ENCODE data around the gene ADRA2C.
A peak's percentile ranks its signal among the peaks of the same experiment; 100 is the strongest.

ADRA2C gene

DNA sequence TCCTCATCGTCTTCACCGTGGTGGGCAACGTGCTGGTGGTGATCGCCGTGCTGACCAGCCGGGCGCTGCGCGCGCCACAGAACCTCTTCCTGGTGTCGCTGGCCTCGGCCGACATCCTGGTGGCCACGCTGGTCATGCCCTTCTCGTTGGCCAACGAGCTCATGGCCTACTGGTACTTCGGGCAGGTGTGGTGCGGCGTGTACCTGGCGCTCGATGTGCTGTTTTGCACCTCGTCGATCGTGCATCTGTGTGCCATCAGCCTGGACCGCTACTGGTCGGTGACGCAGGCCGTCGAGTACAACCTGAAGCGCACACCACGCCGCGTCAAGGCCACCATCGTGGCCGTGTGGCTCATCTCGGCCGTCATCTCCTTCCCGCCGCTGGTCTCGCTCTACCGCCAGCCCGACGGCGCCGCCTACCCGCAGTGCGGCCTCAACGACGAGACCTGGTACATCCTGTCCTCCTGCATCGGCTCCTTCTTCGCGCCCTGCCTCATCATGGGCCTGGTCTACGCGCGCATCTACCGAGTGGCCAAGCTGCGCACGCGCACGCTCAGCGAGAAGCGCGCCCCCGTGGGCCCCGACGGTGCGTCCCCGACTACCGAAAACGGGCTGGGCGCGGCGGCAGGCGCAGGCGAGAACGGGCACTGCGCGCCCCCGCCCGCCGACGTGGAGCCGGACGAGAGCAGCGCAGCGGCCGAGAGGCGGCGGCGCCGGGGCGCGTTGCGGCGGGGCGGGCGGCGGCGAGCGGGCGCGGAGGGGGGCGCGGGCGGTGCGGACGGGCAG is 792 bp downstream of the ADRA2C start:
- peak overlapping the region; percentile 51 for H3K4me3 ChIP-seq (ENCODE audit: low read depth, low read length)

DNA sequence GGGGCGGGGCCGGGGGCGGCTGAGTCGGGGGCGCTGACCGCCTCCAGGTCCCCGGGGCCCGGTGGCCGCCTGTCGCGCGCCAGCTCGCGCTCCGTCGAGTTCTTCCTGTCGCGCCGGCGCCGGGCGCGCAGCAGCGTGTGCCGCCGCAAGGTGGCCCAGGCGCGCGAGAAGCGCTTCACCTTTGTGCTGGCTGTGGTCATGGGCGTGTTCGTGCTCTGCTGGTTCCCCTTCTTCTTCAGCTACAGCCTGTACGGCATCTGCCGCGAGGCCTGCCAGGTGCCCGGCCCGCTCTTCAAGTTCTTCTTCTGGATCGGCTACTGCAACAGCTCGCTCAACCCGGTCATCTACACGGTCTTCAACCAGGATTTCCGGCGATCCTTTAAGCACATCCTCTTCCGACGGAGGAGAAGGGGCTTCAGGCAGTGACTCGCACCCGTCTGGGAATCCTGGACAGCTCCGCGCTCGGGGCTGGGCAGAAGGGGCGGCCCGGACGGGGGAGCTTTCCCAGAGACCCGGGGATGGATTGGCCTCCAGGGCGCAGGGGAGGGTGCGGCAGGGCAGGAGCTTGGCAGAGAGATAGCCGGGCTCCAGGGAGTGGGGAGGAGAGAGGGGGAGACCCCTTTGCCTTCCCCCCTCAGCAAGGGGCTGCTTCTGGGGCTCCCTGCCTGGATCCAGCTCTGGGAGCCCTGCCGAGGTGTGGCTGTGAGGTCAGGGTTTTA is 1.5 kb downstream of the ADRA2C start:
- peak overlapping the region; percentile 48 for H3K4me3 ChIP-seq (ENCODE audit: low read depth, low read length)
- peaks cover 36% of the 10 kb centered on the region for H3K4me1 ChIP-seq
- no peaks in the 10 kb centered on the region for H3K9me3 ChIP-seq
- DNase-seq, result peak; percentile 73
- TF ChIP-seq, protein P1, sequence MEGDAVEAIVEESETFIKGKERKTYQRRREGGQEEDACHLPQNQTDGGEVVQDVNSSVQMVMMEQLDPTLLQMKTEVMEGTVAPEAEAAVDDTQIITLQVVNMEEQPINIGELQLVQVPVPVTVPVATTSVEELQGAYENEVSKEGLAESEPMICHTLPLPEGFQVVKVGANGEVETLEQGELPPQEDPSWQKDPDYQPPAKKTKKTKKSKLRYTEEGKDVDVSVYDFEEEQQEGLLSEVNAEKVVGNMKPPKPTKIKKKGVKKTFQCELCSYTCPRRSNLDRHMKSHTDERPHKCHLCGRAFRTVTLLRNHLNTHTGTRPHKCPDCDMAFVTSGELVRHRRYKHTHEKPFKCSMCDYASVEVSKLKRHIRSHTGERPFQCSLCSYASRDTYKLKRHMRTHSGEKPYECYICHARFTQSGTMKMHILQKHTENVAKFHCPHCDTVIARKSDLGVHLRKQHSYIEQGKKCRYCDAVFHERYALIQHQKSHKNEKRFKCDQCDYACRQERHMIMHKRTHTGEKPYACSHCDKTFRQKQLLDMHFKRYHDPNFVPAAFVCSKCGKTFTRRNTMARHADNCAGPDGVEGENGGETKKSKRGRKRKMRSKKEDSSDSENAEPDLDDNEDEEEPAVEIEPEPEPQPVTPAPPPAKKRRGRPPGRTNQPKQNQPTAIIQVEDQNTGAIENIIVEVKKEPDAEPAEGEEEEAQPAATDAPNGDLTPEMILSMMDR (IDR thresholded peaks at IDR 0.05; ENCODE audit: low read depth, low read length), result peak; percentile 51
- no peaks in the 10 kb centered on the region for H3K27me3 ChIP-seq
- no peaks in the 10 kb centered on the region for H3K36me3 ChIP-seq

More for the DNA sequence above, 792 bp downstream of the ADRA2C start:
- Histone ChIP-seq H3K36me3 (no peaks in the 10 kb centered on the region), H3K27me3 (no peaks in the 10 kb centered on the region), H3K4me1 (peaks cover 36% of the 10 kb centered on the region), H3K9me3 (no peaks in the 10 kb centered on the region)
- TF ChIP-seq, protein P1 (IDR thresholded peaks at IDR 0.05; ENCODE audit: low read depth, low read length), result peak; percentile 50
- peak; percentile 83 for DNase-seq

DNA sequence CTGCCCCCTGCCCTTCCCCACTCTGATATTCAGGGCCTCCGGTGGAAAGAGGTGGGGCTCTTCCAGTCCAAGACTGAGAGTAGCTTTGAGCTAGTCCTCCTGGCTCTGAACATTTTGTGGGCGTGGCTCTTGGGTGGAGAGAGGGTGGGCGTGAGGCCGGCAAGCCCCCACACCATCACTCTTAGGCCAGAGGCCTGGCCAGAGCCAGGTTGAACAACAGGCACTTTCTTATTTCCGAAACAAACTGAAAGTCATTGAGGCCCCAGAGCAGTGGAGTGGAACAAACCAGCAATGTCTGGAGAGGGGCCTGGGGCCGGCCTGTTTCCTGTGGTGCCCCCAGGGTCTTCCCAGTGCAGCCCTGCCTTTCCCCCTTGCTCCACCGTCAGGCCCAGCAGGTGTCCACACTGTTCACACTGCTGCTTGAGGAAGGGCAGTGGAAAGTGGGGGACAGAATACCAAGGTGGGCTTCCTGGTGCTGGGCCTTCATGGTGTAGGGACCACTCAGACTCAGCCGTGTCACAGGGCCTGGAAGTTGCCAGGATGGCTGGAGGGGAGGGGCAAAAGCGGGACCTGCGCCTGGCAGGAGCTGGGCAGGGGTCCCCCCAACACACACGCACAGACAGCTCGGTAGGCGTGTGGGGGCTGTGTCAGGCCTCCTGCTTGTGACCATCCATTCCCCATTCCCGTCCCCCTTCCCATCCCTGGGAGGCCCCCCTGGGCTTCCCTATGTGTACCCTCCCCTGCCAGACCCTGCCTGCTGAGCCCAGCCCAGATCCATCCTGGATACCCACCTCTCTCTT is 2.9 kb downstream of the ADRA2C start:
- no peaks in the 10 kb centered on the region for H3K36me3 ChIP-seq
- H3K4me3 ChIP-seq (ENCODE audit: low read depth, low read length), result no peak overlapping the region; the same call in 1 of the 2 replicates
- H3K9me3 ChIP-seq, result no peaks in the 10 kb centered on the region
- DNase-seq, result peak; percentile 91
- TF ChIP-seq, protein P1 (IDR thresholded peaks at IDR 0.05; ENCODE audit: low read depth, low read length), result peak; percentile 19
- H3K27me3 ChIP-seq, result no peaks in the 10 kb centered on the region
- peaks cover 42% of the 10 kb centered on the region for H3K4me1 ChIP-seq

DNA sequence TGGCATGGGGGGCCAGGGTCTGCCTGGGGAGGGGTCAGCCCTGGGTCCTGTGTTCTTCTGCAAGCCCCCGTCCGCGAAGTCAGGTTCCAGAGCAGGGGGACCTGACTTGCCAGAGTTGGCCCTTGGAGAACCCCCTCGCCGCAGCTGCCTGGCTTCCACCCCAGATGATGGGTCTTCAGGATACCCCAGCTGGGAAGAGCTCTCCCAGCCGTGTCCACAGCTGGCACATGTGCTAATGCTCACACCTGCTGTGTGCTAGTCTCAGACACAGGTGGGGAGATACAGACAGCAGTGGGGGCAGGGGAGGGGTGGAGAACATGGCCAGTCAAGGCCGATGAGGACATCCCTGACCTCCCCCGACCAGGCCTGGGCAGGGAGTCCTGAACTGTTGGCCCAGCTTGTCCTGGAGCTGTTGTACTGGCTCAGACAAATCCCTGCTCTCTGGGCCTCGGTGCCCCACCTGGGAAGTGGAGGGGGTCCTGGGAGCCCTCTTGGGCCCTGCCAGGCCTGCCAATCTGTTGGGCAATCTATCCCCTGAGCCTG is 3.5 kb downstream of the ADRA2C start:
- Histone ChIP-seq H3K4me1 (peaks cover 42% of the 10 kb centered on the region), H3K4me3 (ENCODE audit: low read depth, low read length) (no peak overlapping the region), H3K9me3 (no peaks in the 10 kb centered on the region), H3K36me3 (no peaks in the 10 kb centered on the region), H3K27me3 (no peaks in the 10 kb centered on the region)
- TF ChIP-seq, protein P1 (IDR thresholded peaks at IDR 0.05; ENCODE audit: low read depth, low read length), result no peak
- DNase-seq, result peak; percentile 32

DNA sequence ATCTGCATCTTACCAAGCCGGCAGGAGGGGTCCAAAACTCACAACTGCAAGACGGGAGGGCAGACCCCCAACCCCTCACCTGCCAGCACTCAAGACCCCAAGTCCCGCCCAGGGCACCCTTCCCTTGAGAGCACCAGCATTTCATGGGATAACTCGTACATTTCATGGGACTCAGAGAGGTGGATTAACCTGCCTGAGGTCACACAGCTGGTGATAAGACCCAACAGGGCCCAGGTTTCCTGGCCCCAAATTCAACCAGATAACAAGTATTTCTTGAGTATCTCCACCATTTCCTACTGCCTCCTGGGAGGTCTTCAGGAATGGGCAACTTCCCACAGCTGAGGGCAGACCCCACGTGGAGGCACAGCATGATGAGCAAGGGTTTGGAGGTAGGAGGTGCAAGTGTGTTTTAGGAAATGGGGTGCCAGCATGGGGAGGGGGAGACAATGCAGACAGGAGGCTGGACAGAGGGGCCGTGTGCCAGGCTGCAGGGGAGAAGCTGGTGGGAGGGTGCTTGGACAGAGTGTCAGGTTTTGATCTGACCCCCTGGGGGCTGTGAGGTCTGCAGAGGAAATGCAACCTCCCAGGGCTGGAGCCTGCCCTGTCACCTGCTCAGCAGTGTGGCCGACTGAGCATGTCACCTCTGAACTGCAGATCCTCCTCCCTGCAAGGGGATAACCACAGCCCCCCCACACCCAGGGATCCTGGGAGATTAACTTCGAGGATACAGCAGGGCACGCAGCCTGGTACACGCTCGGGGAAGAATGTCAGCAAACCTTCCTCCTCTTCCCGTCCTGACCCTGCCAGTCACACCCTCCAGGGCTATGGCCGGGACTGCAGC is 4.4 kb downstream of the ADRA2C start:
- peak; percentile 61 for DNase-seq
- peaks cover 42% of the 10 kb centered on the region for H3K4me1 ChIP-seq

More for the DNA sequence above, 4.4 kb downstream of the ADRA2C start:
- Histone ChIP-seq H3K9me3 (no peaks in the 10 kb centered on the region), H3K4me3 (ENCODE audit: low read depth, low read length) (no peak overlapping the region), H3K36me3 (no peaks in the 10 kb centered on the region), H3K27me3 (no peaks in the 10 kb centered on the region)
- TF ChIP-seq, protein P1 (IDR thresholded peaks at IDR 0.05; ENCODE audit: low read depth, low read length), result no peak
